Measurements from ENCODE around the gene CTNNA2.

Gene CTNNA2

GRCh38 chr2:80302314-80303005 is 789.6 kb downstream of the CTNNA2 start:
- DNase-seq (ENCODE audit: low read depth): no peak
- H3K4me3 ChIP-seq (ENCODE audit: control insufficient read depth, low read depth, low read length): no peak overlapping the region
- no peak for TF ChIP-seq CTCF (conservative IDR thresholded peaks at IDR 0.05; ENCODE audit: control insufficient read depth, insufficient read depth, low read depth, low read length)

- TF ChIP-seq CTCF (conservative IDR thresholded peaks at IDR 0.05; ENCODE audit: control insufficient read depth, insufficient read depth, low read depth, low read length): no peak
- DNase-seq (ENCODE audit: low read depth): peak; percentile 4
- no peak overlapping the region for H3K4me3 ChIP-seq (ENCODE audit: control insufficient read depth, low read depth, low read length)
These were observed 790.4 kb downstream of the CTNNA2 start for GRCh38 chr2:80303006-80303908.

- no peak for DNase-seq (ENCODE audit: low read depth)
- no peak within 1 kb of the TSS for H3K4me3 ChIP-seq (ENCODE audit: control insufficient read depth, low read depth, low read length)
- TF ChIP-seq CTCF (conservative IDR thresholded peaks at IDR 0.05; ENCODE audit: control insufficient read depth, insufficient read depth, low read depth, low read length): no peak
These were observed 791.3 kb downstream of the CTNNA2 start, which contains the start of gene LRRTM1 for GRCh38 chr2:80303909-80304837. LRRTM1 (minus strand) TSS chr2:80304752; CDS start chr2:80303819, 933 bp downstream.

- no peak for DNase-seq (ENCODE audit: low read depth)
- TF ChIP-seq CTCF (conservative IDR thresholded peaks at IDR 0.05; ENCODE audit: control insufficient read depth, insufficient read depth, low read depth, low read length): no peak
- H3K4me3 ChIP-seq (ENCODE audit: control insufficient read depth, low read depth, low read length): no peak overlapping the region
These were observed 798.5 kb downstream of the CTNNA2 start for GRCh38 chr2:80311304-80311703.

- H3K4me3 ChIP-seq (ENCODE audit: control insufficient read depth, low read depth, low read length): no peak overlapping the region
- no peak for TF ChIP-seq CTCF (conservative IDR thresholded peaks at IDR 0.05; ENCODE audit: control insufficient read depth, insufficient read depth, low read depth, low read length)
- no peak for DNase-seq (ENCODE audit: low read depth)
These were observed 799.5 kb downstream of the CTNNA2 start for GRCh38 chr2:80312282-80312839.

Data from fibroblast of mammary gland (primary cell).